Hepatic stellate cell (primary cell): ENCODE results near the gene MT1M.
"Not testable (repeated sequence)": the region's sequence is repeated elsewhere in the genome, so short reads cannot be mapped to it uniquely, and the experiment has no call there.

ENCODE experiments used
- DNase-seq: peaks from one replicate; pipeline ENCODE4 v3.0.0; 2011; ENCODE audit warnings: low spot score

MT1M gene

DNA sequence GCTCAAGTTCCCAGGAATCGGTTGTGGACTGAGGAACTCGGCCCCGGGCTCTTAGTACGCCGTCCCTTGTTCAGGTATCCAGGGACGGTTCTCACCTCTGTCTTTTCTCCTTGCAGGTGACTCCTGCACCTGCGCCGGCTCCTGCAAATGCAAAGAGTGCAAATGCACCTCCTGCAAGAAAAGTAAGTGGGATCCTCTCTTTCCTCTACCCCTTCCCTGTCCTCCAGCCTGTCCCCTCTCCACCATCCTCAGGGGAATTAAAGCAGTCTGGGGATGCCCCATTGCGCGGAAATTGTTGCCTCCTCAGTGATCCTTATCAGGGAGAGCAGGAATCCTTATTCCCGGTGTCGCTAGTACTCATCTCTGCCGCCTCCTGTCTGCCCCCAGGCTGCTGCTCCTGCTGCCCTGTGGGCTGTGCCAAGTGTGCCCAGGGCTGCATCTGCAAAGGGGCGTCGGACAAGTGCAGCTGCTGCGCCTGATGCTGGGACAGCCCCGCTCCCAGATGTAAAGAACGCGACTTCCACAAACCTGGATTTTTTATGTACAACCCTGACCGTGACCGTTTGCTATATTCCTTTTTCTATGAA, 23.5 kb upstream of the MT1M start:
- no peak for DNase-seq

DNA sequence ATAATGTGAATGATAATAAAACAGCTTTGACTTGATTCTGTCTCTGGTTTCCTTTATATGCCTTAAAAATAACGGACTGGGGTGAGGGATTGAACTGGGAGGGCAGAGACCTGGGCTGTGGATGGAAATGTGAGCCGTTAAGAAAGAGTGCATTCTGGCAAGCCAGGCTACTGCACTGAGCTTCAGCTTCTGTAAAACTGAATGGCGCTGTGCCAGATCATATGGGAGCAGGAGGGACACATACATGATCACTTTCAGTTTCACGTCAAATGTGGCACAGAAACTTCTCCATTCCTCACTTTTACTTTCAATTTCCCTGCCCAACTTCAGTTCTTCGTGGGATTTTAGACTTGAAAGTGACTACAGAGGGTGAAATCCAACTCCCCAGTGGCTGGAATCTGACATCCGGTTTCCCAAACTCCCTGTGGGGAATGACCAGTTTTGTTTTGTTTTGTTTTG, 23.0 kb upstream of the MT1M start:
- peak; percentile 87 for DNase-seq

DNA sequence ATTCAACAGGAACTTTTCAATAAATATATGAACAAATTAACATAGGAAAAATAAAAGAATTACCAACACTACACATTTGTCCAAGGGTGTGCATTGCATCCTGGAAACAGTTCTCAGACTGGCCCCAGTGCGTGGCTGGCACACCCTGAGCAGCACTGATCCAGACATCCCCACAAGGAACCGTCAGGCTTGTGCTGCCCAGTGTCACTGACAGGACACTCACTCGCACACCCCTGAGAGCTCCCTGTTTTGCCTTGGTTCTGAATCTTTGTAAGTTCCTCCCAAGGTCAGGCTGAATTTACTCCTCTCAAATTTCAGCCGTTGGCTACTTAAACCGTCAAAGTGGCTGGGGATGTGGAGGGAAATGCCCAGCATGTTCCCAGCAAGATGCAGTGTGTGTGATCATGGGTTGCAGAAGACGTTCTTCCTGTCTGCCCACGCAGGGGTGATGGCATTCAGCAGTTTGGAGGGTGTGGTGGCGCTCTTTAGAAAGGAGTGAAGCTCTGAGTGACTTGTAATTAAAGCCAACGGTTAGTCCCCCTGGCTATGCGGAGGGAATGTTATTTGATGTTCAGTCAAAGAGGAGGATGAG, 22.3 kb upstream of the MT1M start:
- no peak for DNase-seq

DNA sequence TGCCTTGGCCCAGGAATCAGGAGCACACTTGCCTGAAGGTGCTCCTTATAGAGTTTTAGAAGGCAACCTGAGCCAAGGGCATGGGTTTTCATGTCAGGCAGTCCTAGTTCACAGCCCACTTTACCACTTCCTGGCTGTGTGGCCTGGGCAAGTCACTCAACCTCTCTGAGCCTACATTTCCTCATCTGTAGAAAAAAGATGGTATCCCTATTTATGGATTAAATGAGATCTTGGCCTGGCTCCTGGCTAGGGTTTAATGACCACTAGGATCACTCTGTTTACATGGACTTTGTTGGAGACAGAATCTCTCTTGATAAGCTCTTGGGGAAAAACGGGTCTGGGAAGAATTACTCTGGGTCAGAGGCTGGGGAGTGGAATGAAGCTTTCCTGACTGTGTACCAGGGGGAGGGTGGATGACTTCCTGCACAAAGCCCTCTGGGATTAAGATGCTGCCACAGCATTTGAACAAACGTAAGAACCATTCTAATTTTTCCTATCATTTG, 21.8 kb upstream of the MT1M start:
- peak; percentile 58 for DNase-seq

DNA sequence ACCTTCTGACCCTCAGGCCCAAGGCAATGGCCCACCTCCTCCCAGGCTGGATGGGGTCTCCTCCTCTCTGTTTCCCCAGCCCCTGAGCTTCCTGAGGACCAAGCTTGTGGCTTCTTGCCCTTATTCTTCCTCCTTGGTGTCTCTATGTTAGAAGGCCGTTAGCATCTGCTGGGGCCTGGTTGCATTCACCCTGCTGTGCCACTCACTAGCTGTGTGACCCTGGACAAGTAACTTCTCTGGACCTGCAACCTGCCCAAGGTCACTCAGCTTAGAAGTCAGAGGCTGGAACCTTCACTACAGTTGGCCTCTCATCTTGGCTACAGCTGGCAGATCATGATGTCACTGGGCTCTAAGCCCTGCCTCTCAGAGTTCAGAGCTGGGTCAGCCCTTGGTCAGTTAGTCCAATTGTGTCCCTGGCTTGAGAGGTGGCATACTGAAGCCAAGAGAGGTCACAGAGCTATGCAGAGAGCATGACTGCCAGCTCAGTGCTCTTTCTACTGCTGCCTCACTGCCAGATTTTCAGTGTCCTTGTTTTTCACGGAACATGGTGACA, 21.1 kb upstream of the MT1M start:
- no peak for DNase-seq

DNA sequence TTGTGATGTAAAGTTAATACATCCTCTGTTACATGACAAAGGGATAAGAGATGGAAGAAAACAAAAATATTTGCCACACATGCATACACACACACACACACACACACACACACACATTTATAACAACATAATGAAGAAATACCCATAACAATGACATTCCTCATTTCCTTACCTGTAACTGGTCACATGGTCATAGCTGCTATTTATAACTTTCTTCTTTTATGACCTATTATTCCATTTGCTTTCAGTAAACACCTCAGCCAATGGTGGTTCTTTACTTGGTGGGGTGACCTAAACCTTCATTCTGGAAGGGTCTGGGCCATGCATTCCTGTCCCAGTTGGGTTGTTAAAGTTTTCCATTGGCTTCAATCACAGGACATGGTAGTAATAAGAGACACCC, 18.8 kb upstream of the MT1M start:
- DNase-seq: no peak

DNA sequence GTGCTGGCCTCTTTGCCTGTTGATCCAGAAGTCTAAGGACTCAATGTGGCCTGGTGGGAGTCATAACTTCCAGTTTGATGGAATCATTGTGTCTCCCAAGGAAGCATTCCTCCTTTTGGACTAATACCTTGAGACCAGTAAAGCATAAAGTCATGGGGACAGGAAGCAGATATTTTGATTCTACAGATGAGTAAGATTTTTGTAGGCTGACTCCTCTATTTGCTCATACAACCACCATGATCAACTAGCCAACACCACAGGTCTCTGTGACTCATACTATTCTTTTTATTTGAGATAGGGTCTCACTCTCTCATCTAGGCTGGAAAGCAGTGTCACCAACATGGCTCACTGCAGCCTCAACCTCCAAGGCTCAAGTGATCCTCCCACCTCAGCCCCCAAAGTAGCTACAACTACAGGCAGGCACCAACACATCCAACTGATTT, 17.9 kb upstream of the MT1M start:
- DNase-seq: peak; percentile 52

DNA sequence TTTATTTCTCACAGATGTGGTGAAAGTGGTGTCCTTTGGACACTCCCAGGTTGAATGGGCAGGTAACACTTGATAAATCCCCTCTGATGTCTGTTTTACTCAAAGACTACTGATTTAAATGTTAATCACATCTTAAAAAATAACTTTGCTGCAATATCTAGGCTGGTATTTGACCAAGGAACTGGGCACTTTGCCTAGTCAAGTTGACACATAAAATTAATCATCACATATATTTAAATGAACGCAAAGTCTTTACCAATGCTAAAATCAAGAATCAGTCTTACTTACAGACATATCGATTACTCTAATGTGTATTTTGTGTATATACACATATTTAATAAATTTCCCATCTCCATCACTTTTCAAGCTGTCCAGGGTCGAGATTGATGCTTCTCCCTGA, 17.1 kb upstream of the MT1M start:
- no peak for DNase-seq

DNA sequence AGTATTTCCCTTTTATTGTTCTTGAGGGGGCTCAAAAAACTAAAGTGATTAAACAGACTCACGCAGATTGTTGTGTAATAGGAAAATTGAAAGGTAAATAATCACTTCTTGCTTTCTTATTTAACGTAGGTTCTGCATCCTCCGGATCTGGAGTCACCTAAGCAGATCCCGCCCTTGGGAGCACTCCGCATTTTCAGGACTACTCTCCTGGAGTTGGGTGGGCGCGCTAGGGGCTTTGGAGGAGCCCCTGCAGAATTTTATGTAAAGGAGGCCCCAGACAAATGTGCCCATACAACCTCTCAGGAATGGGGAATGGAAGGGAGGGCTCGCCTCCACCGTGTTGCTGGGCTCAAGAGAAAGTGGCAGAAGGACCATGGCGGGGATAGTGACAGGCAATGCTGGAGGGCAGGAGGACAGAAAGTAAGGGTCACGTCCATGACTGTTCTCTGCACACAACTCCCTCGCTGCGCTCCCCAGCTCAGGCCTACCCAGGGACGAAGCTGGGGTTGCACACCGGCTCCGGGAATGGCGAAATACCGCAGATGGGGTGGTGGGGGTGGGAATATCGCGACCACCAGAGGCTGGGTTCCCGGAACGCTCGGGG, 15.7 kb upstream of the MT1M start:
- DNase-seq: no peak

DNA sequence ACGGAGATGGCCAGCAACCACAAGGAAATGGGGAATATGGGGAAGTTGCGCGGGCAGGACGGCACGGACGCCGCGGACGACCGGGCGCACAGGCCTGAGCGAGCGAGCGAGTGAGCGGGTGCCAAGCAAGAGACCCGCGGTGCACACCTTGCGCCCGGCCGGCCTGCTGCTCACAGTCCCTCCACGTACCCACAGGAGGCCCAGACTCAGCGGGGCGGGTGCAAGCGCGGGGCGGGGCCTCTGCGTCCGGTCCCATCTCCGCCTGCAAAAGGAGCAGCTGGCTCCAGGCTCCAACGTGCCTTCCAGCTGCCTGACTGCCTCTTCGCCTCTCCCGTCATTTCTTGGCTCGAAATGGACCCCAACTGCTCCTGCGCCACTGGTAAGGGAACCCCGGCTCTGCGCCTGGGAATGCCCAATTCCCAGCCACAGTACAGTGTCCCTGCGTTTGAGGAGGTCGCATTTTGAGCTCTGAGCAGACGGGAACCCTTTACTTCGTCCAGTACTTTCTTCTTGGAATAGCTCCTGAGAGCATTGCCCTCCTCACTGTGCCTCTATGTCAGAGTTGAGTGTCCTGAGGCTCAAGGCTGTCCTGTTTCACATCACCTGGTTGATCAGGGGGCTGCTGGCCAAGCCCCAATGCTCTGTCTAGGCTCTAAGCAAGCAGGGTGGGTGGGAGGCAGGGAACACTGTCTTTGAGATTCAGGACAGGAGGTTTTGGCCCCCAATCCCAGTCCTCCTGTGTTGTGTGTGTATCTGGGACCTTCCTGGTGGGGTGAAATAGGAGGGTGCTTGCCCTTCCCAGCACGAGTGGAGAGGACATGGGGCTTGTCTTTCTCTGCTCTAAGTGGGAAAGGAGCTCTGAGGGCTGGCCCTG, 15.0 kb upstream of the MT1M start:
- peak; percentile 67 for DNase-seq

DNA sequence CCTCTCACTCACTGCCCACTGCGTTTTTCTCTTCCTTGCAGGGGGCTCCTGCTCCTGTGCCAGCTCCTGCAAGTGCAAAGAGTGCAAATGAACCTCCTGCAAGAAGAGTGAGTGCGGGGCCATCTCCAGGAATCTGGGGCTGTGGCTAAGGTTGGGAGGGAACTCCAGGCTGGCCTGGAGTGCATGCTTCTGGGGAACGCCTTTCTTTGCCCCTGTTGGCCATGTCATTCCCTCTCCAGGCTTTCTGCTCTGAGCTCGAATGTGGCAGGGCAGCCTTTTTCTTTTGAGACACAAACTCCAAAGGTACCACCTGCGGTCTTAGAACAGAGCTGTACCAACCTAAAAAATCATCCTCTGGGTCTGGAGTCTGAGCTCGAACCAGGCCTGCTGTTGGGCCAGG, 14.3 kb upstream of the MT1M start:
- no peak for DNase-seq

DNA sequence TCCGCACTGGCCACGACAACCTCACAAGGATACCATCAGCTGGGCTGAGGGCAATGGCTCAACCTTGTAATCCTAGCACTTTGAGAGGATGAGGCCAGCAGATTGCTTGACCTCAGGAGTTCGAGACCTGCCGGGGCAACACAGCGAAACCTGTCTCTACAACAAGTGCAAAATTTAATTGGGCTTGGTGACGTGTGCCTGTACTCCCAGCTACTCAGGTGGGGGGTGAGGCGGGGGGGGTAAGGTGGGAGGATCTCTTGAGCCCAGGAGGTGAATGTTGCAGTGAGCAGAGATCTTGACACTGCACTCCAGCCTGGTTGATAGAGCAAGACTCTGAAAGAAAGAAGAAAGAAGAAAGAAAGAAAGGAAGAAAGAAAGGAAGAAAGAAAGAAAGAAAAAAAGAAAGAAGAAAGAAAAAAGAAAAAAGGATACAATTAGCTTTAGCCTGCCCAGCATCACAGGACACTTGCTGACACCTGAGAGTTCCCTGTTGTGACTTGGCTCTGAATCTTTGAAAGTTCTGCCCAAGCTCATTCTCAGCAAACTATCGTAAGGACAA, 12.0 kb upstream of the MT1M start:
- no peak for DNase-seq

DNA sequence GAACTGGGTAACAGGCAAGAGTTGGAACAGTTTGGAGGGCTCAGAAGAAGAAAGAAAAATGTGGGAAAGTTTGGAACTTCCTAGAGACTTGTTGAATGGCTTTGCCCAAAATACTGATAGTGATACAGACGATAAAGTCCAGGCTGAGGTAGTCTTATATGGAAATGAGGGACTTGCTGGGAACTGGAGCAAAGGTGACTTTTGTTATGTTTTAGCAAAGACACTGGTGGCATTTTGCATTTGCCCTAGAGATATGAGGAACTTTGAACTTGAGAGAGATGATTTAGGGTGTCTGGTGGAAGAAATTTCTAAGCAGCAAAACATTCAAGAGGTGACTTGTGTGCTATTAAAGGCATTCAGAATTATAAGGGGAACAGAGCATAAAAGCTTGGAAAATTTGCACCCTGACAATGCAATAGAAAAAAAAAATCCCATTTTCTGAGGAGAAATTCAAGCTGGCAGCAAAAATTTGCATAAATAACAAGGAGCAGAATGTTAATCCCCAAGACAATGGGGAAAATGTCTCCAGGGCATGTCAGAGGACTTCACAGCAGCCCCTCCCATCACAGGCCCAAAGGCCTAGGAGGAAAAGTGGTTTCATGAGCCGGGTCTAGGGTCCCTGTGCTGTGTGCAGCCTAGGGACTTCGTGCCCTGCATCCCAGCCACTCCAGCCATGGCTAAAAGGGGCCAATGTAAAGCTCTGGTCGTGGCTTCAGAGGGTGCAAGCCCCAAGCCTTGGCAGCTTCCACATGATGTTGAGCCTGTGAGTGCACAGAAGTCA, 10.6 kb upstream of the MT1M start:
- DNase-seq: not testable (repeated sequence)

DNA sequence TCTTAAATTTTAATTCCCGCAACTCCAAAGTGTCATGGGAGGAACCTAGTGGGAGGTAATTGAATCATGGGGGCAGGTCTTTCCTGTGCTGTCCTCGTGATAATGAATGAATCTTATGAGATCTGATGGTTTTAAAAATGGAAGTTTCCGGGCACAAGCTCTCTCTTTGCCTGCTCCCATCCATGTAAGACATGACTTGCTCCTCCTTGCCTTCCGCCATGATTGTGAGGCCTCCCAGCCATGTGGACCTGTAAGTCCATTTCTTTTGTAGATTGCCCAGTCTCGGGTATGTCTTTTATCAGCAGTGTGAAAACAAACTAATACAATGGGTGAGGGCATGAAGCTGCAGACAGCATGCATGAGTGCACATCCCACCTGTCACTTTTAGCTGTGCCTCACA, 9.3 kb upstream of the MT1M start:
- not testable (repeated sequence) for DNase-seq

DNA sequence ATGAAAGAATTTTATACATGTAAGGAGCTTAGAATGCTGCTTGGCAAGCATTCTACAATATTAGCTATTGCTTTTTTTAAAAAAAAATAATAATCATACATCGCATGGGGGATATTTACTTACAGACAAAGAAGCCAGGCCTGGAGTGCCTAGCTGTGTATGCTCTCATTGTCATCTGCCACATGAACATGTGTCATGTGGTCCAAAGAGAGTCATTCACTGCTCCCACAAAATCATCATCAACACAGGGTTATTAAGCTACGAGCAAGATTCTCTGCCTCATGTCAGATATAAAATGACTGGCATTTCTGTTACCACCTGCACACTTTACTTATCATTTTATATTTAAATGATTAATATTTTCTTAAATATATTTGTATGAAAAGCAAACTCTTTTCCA, 8.8 kb upstream of the MT1M start:
- no peak for DNase-seq

DNA sequence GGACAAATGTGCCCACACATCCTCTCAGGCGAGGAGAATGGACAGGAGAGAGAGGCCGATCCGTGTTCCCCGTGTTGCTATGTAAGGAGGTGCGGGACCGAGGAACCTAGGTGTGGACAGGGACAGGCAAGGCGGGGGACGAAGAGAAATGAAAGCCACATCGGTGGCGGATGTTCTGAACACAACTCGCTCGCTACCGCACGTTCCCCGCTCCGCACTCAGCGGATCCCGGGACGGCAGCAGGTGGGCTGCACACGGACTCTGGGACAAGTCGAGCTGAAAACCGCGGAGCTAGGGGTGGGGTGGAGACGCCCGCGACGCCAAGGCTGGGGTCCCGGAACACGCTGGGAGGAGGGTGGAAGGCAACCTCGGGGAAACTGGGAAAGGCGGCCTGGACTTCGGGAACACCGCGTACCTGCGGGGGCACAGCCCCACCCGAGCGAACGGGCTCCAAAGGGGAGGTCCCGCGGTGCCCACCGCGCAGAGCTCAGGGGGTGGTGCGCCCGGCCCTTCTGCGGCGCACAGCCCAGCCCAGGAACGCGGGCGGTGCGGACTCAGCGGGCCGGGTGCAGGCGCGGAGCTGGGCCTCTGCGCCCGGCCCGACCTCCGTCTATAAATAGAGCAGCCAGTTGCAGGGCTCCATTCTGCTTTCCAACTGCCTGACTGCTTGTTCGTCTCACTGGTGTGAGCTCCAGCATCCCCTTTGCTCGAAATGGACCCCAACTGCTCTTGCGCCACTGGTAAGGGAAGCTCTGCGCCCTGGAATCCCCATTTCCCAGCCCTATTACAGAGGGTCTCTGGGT, 7.1 kb upstream of the MT1M start, which contains the start of gene MT1E:
MT1E (plus strand) TSS at position 642 of the 803 bp plus-strand sequence; CDS start at position 713, 71 bp downstream.
- peak; percentile 88 for DNase-seq

DNA sequence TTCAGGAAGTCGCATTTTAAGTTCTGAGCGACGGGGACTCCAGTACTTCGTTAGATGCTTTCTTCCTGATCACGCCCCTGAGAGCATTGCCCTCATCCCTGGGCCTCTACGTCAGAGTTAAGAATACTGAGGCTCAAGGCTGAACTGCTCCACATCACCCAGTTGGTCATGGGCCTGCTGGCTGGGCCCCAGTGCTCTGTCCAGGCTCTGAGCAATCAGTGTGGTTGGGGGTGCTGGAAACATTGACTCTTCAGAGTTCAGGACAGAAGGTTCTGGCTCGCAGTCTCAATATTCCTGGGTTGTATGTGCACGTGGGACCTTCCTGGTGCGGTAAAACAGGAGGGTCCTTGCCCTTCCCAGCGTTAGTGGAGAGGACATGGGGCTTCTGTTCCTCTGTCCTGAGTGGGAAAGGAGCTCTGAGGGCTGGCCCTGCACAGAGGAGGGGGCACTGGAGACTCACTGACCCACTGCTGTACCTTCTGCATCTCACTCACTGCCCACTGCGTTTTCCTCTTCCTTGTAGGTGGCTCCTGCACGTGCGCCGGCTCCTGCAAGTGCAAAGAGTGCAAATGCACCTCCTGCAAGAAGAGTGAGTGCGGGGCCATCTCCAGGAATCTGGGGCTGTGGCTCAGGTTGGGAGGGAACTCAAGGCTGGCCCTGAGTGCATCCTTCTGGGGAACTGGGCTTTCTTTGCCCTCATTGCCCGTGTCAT, 6.4 kb upstream of the MT1M start:
- DNase-seq: peak; percentile 71

DNA sequence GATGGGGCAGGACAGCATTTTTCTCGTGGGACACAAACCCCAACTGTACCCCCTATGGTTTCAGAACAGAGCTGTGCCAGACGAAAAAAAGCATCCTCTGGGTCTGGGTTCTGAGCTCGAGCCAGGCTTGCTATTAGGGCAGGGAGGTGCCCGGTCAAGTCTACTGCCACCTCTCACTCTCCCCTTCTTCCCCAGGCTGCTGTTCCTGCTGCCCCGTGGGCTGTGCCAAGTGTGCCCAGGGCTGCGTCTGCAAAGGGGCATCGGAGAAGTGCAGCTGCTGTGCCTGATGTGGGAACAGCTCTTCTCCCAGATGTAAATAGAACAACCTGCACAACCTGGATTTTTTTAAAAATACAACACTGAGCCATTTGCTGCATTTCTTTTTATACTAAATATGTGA, 5.8 kb upstream of the MT1M start:
- no peak for DNase-seq
